ENCODE data around the gene FTL.

The FTL gene

DNA sequence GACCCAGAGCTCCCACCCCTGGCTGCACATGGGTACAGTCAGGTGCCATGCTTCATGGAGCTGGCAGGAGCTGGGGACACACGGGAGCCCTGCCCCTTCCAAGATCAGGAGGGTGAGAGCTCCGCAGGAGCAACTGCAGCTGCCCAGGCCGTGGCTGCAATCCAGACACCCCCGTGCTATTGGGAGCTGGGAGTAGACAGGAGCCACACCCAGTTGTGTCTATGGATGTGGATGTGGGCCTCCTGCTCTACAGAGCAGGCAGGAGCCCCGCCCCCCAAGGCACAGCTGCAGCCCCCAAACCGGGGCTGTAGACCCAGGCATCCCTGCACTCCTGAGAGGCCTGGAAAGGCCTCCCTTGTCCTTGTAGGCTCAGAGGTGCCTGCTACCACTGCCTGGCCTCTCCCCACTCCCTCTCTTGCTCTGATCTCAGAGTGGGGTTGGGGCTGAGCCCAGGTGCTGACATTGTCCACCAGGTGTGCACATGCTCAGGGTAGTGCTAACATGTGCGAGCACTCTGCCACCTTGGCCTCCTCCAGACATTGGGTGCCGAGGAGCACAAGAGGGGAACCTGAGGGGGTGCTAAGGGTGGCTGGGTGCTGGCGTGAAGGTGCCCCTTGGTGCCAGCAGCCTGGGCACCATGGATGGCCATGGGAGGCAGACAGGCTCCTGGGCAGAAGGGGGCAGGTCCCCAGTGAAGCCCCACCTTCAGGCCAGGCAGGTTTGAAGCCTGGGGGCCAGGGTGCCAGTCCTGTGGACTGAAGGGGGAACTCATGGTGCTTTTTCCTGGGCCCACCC is 18.4 kb upstream of the FTL start:
- DNase-seq = no peak

- DNase-seq = no peak
These were observed 17.9 kb upstream of the FTL start for GRCh38 chr19:48947258-48947542.

DNA sequence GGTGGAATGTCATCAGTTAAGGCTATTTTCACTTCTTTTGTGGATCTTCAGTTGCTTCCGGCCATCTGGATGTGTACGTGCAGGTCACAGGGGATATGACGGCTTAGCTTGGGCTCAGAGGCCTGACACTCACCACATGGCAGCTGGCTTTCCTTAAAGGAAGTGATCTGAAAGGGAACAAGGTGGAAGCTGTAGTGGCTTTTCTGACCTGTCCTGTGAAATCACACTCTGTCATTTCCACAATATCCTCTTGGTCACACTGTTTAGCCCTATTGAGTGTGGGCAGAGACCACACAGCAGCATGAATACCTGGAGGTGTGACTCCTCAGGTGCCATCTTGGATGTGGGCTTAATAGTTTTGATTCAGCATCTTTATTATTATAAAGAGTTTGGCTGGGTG is 14.9 kb upstream of the FTL start:
- DNase-seq = no peak

DNA sequence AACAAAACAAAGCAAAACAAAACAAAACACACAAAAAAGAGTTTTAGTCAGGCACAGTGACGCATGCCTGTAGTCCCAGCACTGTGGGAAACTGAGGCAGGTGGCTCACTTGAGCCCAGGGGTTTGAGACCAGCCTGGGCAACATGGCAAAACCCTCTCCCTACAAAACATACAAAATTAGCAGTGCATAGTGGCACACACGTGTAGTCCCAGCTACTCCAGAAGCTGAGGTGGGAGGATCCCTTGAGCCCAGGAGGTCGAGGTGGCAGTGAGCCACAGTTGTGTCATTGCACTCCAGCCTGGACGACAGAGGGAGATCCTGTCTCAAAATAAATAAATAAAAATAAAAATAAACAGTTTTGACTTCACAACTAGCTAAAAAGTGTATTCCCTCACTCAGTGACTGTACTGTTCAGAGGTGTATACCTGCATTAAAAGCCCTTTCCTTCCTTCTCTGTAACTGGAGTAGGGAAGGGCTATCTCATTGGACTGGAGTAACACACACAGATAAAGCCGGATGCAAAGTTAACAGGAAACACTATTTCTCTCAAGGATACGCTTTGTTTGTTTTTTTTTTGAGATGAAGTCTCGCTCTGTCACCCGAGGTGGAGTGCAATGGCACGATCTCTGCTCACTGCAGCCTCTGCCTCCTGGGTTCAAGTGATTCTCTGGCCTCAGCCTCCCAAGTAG is 14.1 kb upstream of the FTL start:
- DNase-seq = no peak

GRCh38 chr19:48953141-48953540 is 12.0 kb upstream of the FTL start:
- DNase-seq = no peak

DNA sequence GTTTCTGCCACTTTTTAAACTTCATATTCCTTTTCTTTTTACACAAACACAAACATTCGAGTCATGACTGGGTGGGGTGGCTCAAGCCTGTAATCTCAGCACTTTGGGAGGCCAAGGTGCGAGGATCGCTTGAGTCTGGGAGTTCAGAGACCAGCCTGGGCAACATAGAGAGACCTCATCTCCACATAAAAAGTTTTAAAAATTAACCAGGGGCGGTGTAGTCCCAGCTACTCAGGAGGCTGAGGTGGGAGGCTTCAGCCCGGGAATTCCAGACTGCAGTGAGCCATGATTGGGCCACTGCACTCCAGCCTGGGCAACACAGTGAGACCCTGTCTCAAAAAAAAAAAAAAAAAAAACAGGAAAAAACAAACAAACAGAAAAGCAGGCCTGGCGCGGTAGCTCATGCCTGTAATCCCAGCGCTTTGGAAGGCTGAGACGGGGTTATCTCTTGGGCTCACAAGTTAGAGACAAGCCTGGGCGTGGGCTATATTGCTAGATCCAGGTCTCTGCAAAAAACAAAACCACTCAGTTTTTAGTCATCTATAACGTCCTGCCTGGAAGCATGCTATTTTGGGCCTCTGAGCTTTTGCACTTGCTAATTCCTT is 11.0 kb upstream of the FTL start:
- no peak for DNase-seq

- DNase-seq = peak; percentile 77
These were observed 10.4 kb upstream of the FTL start, which contains the start of gene BAX for GRCh38 chr19:48954595-48955307. Gene BAX (plus strand): TSS chr19:48954875. CDS start chr19:48954929, 54 bp downstream.

- DNase-seq = no peak
These were observed 9.7 kb upstream of the FTL start for GRCh38 chr19:48955308-48955958.

GRCh38 chr19:48958006-48958405 is 7.1 kb upstream of the FTL start:
- no peak for DNase-seq

GRCh38 chr19:48959341-48960239 is 5.5 kb upstream of the FTL start:
- no peak for DNase-seq

GRCh38 chr19:48961051-48961649 is 4.0 kb upstream of the FTL start:
- DNase-seq = no peak

DNA sequence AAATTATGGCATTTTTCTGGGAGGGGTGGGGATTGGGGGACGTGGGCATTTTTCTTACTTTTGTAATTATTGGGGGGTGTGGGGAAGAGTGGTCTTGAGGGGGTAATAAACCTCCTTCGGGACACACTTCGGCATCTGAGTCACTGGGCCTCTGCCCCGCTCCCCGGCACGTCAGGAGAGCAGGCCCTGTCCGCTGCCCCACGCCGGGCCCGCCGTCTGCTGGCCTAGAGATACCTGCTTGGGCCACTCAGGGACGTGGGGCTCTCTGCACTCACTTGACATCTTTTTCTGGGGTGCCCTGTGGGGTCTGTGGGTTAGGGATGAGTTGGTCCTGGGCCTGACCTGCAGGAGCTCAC is 3.5 kb upstream of the FTL start:
- DNase-seq = no peak

DNA sequence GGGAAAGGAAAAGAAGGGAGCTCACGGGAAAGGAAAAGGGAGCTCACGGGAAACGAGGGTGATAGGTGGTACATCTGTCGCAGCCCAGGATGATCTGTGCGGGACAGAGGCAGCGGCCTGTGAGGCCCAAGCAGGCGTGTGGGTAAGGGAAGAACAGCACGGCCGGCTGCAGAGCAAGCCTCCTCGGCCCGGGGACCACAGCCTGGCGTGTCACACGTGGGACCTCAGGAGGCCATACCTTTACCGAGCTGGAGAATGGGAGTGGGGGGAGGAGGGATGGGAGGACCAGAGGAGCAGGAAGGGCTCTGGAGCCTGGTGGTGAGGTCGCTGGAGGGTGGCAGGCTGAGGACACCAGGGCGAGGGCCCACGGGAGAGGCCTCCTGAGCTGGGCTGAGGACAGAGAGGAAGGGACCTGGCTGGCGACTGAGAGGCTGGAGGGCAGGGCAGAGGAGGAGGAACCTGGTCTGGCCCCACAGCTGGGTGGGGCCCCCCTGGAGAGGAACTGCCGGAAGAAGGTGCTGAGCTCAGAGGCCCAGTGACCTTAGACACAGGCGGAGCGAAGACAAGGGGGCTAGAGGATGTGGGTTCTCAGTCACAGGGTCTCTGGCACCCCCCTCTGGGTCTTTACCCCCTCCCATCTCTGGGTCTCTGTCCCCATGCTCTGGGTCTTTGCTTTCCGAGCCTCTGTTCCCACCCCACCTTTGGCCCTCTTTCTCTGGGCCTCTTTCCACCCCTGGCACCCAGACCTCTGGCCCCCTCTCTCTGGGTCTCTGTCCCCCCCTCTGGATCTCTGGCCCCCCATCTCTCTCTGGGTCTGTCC is 2.9 kb upstream of the FTL start:
- DNase-seq = no peak

GRCh38 chr19:48962849-48963165 is 2.3 kb upstream of the FTL start:
- no peak for DNase-seq

DNA sequence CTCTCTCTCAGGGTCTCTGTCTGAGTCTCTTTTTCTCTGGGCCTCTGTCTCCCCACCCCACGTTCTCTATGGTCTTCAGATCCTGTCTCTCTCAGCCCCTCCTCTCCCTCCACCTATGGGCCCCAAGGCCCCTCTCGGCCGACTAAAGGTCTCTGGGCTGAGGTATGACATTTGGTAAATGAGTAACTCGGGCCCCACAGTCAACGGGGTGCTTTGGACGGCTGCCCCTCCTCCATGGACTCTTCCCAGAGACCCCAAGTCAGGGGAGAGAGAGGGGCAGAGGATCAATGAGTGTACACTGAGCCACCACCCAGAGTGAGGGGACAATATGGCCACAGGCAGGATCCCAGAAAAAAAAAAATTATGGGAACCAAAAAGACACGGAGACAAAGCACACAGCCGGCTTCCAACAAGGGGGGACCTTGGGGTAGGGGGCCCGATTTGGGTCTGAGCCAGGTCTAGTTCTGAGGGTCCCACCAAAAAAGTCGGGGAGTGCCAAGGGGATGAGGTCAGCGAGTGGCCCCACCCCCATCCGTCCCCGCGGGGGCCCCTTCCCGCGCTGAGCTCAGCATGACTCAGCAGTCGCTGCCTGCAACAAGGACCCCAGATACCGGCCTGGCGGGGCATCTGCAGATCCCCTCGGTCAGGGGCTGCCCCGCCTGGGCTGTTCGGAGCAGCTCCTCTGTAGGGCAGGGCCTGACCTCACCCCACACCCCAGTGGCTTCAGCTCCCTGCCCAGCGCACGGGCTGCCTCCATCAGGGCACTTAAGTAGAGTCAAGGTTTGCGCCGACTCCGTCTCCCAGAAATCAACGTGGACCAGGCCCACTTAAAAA is 1.5 kb upstream of the FTL start:
- DNase-seq = peak; percentile 10

DNA sequence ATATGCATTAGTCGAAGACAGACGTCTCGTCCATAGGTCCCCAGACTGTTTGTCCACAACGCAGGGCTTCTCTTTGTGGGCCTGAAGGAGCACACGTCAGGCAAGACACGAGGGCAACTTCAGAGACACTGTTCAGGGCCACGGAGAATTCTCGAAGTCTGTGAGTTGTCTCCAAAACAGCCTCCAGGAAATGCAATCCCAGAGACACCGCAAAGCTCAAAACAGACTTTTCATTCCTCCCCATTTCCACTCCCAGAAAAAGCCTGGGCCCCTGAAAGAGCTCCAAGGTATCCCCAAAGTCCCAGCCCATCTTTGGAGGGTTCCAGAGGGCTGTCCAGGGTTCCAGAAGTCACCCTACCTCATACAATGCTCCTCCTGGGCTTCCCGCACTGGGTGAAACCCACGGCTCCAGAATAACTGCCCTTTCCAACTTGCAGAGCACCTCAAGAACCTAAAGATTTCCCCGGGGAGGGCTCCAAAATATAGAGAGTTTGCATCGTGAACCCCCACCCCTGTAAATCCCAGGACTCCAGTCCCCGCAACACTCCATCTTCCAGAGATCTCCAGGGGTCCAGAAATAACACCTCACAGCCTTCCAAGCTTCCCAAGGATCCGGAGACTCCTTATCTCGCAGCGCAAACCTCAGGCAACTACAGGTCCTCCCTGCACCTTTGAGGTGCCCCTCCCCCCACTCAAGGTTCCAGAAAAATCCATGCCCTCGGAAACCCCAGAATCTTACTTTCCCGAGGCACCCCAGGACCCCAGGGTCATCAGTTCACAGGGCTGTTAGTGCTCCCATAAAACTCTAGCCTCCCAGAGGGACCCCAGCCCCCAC is 687 bp upstream of the FTL start:
- no peak for DNase-seq

- DNase-seq = peak; percentile 84
These were observed 864 bp downstream of the FTL start for GRCh38 chr19:48965806-48966540.

All from effector CD8-positive, alpha-beta T cell (primary cell).